ENCODE results near the gene RUSF1.

Gene RUSF1

DNA sequence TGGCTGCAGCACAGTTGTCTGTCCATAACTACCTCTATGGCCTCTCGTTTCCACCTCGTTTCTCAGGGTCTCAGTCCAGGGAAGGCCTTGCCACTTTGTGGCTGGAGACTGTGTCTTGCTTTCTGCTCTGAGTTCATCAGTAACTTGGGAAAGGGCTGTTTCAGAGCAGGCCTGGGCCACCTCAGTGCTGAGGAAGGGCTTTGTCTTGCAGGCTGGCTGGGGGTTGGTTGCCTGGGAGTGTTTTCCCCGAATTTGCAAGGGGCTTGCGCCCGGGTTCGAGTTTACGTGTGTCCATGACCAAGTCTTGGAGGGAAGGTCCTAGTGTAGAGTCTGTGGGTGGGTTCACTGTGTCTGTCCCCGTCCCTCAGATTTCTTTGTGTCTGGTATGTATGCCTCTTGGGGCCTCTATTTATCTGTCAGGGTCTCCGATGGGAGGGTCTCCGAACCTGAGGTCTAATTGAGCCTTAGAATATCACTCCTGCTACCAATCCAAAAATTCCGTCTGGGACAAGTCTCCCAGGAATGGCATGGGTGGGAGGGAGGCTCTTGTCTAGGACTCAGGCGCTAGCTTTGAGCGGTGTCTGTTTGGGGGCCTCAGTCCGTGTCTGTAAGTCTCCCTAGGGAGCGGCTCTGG, 36.8 kb downstream of the RUSF1 start:
- DNase-seq (ENCODE audit: low spot score), result no peak

DNA sequence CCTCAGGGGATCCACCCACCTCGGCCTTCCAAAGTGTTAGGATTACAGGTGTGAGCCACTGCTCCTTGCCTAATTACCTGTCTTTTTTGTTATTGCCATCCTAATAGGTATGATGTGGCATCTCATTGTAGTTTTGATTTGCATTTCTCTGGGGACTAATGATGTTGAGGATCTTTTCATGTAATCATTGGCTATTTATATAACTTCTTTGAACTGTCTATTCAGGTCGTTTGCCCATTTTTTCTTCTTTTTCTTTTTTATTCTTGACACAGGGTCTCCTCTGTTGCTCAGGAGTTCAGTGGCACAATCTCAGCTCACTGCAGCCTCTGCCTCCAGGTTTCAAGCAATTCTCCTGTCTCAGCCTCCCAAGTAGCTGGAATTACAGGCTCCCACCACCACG, 37.6 kb downstream of the RUSF1 start:
- DNase-seq (ENCODE audit: low spot score), result no peak

DNA sequence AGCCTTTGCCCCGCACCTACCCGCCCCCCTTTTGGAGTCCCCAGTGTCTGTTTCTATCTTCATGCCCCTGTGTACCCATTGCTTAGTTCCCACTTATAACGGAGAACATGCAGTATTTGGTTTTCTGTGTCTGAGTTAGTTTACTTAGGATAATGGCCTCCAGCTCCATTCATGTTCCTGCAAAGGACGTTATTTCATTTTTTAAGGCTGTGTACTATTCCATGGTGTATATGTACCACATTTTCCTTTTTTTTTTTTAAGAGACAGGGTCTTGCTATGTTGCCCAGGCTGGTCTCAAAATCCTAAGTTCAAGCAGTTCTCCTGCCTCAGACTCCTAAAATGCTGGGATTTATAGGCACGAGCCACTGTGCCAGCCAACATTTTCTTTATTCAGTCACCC, 40.3 kb downstream of the RUSF1 start:
- no peak for DNase-seq (ENCODE audit: low spot score)

DNA sequence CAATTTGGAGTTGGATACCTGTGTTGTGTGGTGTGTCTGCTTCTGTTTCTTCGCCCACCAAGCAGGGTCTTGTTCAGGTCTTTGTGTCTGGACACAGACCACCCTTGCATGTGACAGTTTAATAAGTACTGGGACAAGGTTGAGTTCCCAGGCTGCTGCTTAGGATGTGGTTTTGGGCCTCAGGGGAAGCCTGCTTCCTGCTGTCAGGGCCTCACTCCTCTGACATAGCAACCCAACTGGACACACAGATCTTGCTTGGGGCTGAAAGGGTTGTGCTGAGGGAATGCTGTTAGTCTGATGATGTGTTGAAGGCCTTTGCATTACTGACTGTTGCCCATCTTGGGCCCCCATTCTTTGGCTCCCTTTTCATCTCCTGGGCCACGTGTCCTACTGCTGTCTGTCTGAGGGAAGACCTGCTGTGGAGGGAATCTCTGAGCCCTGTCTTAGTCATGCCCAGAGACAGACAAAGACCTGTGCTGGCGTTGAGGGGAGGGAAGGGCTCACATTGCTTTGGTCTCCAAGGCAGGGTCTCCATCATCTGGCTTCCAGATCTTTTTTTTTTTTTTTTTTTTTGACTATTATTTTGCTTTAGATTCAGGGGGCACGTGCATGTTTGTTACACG, 40.9 kb downstream of the RUSF1 start:
- DNase-seq (ENCODE audit: low spot score), result no peak

DNA sequence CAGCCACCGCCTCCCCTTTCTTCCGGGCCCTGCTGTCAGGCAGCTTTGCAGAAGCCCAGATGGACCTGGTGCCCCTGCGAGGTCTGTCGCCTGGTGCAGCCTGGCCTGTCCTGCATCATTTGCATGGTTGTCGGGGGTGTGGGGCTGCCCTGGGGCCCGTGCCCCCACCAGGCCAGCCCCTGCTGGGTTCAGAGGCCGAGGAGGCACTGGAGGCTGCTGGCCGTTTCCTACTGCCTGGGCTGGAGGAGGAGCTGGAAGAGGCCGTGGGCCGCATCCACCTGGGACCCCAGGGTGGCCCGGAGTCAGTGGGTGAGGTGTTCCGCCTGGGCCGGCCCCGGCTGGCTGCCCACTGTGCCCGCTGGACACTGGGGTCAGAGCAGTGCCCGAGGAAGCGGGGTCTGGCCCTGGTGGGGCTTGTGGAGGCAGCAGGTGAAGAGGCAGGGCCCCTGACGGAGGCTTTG, 41.8 kb downstream of the RUSF1 start:
- no peak for DNase-seq (ENCODE audit: low spot score)

DNA sequence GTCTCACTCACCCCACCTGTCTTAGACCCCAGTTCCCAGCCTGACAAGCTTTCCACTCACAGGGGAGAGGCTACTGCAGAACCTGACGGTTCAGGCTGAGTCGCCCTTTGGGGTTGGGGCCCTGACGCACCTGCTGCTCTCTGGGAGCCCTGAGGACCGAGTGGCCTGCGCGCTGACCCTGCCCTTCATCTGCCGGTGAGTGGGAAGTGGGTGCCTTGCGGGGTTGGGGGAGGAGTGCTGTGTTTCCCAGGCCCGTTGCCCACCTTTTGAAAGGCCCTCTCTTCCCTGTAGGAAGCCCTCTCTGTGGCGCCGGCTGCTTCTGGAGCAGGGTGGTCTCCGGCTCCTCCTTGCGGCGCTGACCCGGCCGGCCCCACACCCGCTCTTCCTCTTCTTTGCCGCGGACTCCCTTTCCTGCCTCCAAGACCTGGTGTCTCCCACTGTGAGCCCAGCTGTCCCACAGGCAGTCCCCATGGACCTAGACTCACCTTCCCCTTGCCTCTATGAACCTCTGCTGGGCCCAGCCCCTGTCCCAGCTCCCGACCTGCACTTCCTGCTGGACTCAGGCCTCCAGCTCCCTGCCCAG, 42.3 kb downstream of the RUSF1 start:
- no peak for DNase-seq (ENCODE audit: low spot score)

DNA sequence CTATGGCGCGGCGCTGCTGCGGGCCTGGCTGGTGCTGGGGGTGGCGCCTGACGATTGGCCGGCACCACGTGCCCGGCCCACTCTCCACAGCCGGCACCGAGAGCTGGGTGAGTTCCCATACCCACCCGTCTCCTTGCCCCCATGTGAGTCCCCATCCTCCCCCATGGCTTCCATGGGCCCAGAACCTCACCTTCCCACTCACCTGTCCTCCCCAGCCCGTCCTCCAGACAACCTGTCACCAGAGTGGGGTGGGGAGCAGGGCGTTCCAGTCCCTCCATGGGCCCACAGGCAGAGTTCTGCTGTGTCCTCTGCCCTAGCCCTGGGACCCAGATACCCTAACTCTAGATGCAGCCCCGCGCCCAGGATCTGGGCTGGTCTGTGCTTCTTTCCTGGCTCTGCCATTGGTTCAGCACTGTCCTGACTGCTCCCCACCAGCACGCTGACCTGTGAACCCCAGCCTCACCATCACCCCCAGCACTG, 43.4 kb downstream of the RUSF1 start:
- DNase-seq (ENCODE audit: low spot score), result no peak

DNA sequence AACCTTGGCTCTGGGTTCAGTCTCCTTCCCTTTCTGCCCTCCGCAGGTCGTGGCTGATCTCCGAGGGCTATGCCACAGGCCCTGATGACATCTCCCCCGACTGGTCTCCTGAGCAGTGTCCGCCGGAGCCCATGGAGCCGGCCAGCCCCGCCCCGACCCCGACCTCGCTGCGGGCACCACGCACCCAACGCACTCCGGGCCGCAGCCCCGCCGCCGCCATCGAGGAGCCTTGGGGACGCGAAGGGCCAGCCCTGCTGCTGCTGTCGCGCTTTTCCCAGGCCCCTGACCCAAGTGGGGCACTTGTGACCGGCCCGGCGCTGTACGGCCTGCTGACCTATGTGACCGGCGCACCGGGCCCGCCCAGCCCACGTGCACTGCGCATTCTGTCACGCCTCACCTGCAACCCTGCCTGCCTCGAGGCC, 43.8 kb downstream of the RUSF1 start:
- no peak for DNase-seq (ENCODE audit: low spot score)

DNA sequence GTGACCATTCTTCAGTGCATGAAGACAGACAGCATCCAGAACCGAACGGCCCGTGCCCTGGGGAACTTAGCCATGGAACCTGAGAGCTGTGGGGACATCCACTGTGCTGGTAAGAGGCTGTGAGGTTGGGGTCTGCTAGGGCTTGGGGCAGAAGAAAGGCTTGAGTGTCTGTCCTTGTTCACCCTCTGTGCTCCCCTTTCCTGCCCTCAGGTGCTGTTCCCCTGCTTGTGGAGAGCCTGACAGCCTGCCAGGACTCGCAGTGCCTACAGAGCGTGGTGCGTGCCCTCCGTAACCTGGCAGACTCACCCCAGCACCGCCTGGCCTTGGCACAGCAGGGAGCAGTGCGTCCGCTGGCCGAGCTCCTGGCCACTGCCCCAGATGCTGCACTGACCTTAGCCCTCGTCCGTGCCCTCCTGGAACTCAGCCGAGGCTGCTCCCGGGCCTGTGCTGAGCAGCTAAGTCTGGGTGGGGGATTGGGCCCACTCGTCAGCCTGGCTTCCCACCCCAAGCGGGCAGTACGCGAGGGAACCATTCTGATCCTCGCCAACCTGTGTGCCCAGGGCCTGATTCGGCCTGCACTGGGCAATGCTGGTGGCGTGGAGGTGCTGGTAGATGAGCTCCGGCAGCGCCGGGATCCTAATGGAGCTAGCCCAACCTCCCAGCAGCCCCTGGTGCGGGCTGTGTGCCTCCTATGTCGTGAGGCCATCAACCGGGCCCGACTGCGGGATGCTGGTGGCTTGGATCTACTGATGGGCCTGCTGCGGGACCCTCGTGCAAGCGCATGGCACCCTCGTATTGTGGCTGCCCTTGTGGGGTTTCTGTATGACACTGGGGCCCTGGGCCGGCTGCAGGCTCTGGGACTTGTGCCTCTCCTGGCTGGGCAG, 46.0 kb downstream of the RUSF1 start:
- DNase-seq (ENCODE audit: low spot score), result no peak

DNA sequence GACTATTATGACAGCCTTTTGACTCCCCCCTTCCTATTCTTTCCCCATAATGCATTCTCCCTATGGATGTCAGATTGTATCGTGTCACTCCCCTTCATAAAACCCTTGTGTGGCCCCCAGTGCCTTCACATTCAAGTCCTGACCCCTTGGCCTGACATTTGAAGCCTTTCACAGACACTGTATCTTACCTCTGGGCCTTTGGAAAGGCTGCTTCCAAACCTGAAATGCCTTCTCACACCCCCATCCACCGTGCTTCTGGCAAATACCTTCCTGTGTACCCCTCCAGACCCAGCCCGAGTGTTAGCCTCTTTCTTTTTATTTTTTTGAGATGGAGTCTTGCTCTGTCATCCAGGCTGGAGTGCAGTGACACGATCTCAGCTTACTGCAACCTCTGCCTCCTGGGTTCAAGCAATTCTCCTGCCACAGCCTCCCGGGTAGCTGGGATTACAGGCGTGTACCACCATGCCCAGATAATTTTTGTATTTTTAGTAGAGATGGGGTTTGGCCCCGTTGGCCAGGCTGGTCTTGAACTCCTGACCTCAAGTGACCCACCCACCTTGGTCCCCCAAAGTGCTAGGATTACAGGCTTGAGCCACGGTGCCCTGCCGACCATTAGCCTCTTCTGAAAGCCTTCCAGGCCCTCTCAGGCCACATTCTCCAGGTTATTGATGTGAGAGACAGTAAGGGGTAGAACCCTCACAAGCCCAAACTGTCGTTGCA, 46.8 kb downstream of the RUSF1 start:
- DNase-seq (ENCODE audit: low spot score), result no peak

DNA sequence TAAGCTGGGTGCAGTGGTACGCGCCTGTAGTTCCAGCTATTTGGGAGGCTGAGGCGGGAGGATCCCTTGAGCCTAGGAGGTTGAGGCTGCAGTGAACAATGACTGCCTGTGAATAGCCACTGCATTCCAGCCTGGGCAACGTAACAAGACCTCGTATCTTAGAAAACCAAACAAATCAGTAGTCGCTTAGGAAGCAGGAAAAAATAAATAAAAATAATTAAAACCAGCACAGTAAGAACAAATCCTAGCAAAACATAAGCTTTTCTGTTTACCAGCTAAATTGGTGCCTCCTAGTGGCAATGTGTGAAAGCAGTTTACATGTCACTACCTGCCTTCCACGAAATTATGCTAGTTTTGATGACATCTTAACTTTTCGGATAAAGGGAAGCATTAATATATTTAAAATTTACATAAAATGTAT, 47.6 kb downstream of the RUSF1 start:
- peak; percentile 34 for DNase-seq (ENCODE audit: low spot score)

DNA sequence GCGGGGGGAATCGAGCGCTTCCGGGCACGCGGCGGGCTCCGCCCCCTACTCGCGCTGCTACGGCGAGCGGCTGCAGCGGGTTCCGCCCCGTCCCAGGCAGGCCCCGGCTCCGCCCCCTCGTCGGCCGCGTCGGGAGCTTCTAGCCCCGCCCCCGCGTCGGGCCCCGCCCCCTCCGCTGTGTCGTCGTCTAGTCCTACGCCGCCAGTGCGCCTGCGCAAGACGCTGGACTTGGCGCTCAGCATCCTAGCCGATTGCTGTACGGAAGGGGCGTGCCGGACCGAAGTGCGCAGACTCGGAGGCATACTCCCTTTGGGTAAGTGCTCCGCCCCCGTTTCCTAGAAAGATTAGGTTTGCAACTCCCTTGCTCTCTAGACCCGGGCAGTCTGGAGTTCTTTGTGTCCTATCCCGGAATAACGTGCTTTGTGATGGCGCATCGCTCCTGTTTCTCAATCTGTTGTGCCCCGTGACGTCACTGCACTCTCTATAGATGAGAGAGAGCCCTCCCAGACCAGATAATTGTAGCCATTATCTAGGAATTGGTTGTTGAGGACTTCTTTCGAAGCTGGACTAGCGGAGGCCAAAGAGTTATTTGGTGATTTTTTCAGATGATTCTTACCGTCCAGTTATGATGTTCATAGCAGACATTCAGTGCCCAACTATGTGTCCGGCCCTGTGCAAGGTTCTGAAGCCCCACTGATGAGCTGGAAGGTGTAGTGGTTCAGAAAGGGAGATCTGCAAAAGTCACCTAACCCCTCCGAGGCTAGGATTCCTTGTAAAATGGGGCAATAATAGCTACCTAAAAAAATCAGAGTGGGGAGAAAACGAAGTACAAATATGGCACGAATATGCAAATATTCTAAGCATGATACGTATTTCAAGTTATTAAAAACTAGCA, 48.3 kb downstream of the RUSF1 start:
- peak; percentile 100 for DNase-seq (ENCODE audit: low spot score)

DNA sequence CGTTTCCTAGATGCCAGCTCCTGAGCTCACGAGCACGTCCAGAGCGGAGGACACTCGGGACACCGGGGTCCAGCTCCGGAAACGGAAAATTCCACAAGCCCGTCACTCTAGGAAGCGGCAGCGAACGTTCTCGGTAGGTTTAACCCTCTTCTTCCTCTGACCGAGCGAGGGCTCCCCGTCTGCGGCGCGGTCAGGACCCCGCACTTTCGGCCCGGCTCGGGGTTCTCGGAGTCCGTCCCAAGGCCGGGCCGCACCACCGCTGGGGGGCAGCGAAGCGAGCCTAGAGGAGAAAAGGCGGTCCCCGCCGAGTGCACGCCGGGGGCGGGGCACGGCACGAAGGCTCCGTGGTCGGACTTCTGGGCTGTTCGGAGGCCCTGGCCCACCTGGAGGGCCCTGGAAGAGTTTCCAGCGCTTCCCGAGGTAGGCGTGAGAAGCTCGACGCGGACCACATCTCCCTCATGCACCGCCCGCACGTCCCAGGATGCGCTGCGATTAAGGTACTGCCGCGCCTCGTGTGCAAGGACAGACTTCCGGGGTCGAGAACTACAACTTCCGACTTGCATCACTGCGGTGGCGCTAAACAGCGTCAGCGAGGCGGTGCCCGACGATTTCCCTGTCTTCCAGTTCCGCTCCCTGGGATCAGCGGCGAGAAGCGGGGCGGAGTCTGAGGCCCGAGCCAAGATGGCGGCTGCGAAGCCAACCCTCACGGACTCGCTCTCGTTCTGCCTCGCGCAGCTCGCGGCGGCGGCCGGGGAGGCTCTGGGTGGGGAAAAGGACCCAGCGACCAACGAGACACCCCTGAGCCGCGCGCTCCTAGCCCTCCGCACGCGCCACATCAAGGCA, 49.1 kb downstream of the RUSF1 start, which contains the start of gene ARMC5:
ARMC5 (plus strand) TSS at position 658 of the 843 bp plus-strand sequence; CDS start at position 682, 24 bp downstream.
- peak; percentile 98 for DNase-seq (ENCODE audit: low spot score)

DNA sequence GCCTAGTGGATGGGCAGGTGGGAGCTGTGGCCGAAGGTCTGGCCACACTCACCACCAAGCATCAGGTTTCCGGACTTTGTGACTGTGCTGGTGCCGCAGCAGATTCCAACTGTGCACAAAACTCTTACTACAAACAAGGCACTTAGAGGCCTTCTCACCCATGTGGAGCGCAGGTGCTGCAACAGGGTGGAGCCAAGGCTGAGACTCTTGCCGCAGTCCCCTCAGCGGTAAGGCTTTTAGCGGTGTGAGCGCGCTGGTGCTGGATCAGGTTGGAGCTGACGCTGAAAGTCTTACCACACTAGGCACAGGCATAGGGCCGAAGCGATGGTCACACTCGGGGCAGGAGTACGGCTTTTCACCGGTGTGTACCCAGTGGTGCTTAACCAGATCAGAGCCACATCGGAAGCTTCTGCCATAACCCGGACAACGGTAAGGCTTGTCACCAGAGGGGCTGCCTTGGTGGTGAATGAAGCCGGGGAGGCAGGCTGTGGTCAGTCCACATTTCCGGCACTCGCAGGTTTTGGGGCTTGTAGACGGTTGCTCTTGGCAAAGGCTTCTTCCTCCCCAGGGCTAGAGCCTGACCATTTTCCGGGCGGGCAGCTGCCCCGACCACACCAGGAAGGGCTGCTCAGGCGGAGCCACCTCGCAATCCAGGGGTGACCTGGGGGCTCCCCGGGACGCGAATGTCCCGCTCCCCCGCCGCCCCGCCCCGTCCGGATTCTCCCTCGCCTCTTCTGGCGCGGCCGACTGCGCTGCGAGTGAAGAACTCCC, 49.9 kb downstream of the RUSF1 start:
- peak; percentile 63 for DNase-seq (ENCODE audit: low spot score)

DNA sequence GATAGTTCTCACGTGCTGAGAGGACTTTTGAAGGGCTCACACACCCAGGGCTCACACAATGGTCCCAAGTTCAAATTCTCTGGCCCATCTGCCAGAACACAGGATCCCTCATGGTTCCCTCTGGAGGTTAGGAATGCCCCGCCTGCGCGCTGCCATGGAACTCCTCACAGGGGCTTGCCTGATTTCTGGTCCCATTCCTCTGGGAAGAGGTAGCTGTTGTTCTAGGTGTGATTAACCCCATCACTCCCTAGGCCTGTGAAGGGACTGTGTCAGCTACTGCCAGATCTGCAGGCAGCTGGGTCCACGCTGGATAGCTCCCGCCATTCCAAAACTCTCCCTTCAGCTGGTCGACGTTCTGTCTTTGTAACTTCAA, 51.2 kb downstream of the RUSF1 start:
- no peak for DNase-seq (ENCODE audit: low spot score)

DNA sequence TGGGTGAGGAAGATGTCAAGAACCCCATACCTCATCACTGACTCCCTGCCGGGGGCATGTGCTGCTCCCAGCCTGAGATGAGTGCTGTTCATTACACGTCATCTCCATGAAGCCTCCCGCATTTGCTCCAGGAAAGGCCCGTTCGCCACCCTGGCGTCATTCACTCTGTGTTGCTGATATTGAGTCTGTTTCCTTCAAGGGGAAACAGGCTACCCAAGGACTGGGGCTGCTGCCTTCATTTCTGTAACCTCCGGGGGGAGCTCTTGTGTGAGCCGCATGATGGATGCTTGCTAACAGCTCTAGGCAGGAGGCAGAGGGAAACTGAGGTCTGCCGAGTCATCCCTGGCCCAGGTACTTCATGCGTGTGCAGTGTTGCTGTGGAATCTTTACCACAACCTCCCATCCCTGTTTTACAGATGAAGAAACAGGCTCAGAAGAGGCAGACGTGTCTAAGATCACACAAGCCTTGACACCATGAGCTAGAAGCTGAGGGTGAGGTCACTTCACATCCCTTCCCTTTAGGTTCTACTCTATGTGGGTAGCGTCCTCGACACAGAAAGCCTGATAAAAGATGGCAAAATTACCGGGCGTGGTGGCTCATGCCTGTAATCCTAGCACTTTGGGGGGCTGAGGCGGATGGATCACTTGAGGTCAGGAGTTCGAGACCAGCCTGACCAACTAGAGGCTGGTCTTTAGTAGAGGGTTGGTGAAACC, 52.4 kb downstream of the RUSF1 start:
- peak; percentile 32 for DNase-seq (ENCODE audit: low spot score)

DNA sequence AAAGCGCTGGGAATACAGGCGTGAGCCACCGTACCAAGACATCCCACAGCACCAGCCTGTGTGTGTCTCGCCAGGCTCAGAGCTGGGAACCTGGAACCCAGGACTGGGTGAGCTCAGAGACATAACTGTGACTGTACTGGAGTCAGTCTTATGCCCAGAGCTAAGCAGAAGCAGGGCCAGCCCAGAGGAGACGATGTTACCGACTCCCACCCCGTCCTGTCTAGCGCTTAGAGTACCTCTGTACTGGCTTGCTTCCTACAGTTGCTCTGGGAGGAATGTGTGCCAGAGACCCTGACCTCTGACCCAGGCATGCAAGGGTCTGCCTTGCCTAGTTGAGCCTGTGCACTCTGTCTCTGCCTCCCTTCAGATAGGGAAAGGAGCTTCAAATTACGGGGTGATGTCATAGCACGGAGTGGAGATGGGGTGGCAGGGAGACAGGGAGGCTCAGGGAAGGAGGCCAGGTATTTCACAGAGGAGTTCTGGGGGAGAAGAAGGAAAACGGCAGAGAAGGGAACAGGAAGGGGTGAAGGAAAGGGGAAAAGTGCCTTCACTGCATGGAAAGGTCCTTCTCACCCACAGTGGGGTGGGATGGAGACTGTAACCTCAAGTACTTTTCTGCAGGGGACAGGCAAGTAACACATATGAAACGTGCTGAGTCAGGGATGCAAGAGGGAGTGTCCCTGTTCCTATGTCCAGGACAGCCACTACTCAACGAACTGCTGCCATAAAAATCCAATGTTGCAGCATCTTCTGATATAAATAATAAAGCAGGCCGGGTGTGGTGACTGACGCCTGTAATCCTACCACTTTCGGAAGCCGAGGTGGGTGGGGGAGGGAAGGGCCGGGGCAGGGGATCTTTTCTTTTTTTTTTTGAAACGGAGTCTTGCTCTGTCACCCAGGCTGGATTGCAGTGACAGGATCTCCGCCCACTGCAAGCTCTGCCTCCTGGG, 54.7 kb downstream of the RUSF1 start:
- DNase-seq (ENCODE audit: low spot score), result no peak

Data from activated CD4-positive, alpha-beta T cell treated with anti-CD3 and anti-CD28 coated beads, Interleukin-2, Interleukin-4, amounts not matched to agents 100 ng/mL and 50 ng/mL, durations not matched to agents 16 hours and 8 hours (primary cell).